ENCODE measurements around the gene PDE4D. TPM values are rescaled to one million over a fixed set of nuclear protein-coding genes. Genes with fewer than 3 reads are reported as not detected.
A peak's percentile ranks its signal among the peaks of the same experiment; 100 is the strongest.

The PDE4D gene
- polyA plus RNA-seq, 6 donors from 2014 or later: 4.1 to 20.0 (median 12.9) TPM

- Mint-ChIP-seq H3K27ac (peak overlapping the region in 4 of 6 donors; percentile 1 to 71 (median 20)), H3K36me3 (no peaks in the 10 kb centered on the region), H3K9me3 (no peaks in the 10 kb centered on the region), H3K27me3 (no peaks in the 10 kb centered on the region), H3K4me1 (peaks cover 19 to 33% (median 32%) of the 10 kb centered on the region in 3 donors), H3K4me3 (peak overlapping the region in 1 of 8 donors; percentile 11)
- DNase-seq (no peak), ATAC-seq (ENCODE audit: low read depth in 2 of 2) (no peak)
Observed at GRCh38 chr5:59655693-59656309, 237.7 kb downstream of the PDE4D start.

- ATAC-seq (ENCODE audit: low read depth in 2 of 2): no peak
- no peak overlapping the region for H3K27ac Mint-ChIP-seq
Observed at GRCh38 chr5:59654691-59655090, 238.8 kb downstream of the PDE4D start.

GRCh38 chr5:59652449-59652848, 241.1 kb downstream of the PDE4D start:
- Mint-ChIP-seq H3K27me3 (no peaks in the 10 kb centered on the region), H3K4me1 (peaks cover 14 to 18% (median 16%) of the 10 kb centered on the region in 3 donors), H3K4me3 (no peak overlapping the region), H3K9me3 (no peaks in the 10 kb centered on the region), H3K27ac (no peak overlapping the region), H3K36me3 (peaks cover 0 to 5% of the 10 kb centered on the region in 2 donors)
- ATAC-seq (ENCODE audit: low read depth in 2 of 2) (no peak), DNase-seq (no peak)

More at GRCh38 chr5:59654691-59655090, 238.8 kb downstream of the PDE4D start:
- Mint-ChIP-seq H3K4me1 (peaks cover 14 to 26% (median 23%) of the 10 kb centered on the region in 3 donors), H3K27me3 (no peaks in the 10 kb centered on the region), H3K4me3 (no peak overlapping the region), H3K36me3 (no peaks in the 10 kb centered on the region), H3K9me3 (no peaks in the 10 kb centered on the region)
- no peak for DNase-seq

GRCh38 chr5:59648949-59649921, 244.3 kb downstream of the PDE4D start:
- Mint-ChIP-seq H3K4me3 (no peak overlapping the region), H3K4me1 (peaks cover 9 to 20% (median 15%) of the 10 kb centered on the region in 3 donors), H3K27me3 (no peaks in the 10 kb centered on the region), H3K36me3 (peaks cover 0 to 5% of the 10 kb centered on the region in 2 donors), H3K9me3 (no peaks in the 10 kb centered on the region), H3K27ac (peak overlapping the region in 4 of 6 donors; percentile 13 to 40 (median 30))
- DNase-seq (no peak), ATAC-seq (ENCODE audit: low read depth in 2 of 2) (no peak)

- DNase-seq (no peak), ATAC-seq (ENCODE audit: low read depth in 2 of 2) (no peak)
- Mint-ChIP-seq H3K4me1 (peaks cover 6 to 20% (median 15%) of the 10 kb centered on the region in 3 donors), H3K27ac (peak overlapping the region in 1 of 6 donors; percentile 33), H3K36me3 (peaks cover 0 to 5% of the 10 kb centered on the region in 2 donors), H3K27me3 (no peaks in the 10 kb centered on the region), H3K4me3 (no peak overlapping the region), H3K9me3 (no peaks in the 10 kb centered on the region)
Observed at GRCh38 chr5:59648038-59648831, 245.3 kb downstream of the PDE4D start.

GRCh38 chr5:59645380-59645779, 248.1 kb downstream of the PDE4D start:
- Mint-ChIP-seq H3K4me1 (peaks cover 5 to 20% (median 15%) of the 10 kb centered on the region in 3 donors), H3K36me3 (peaks cover 0 to 5% of the 10 kb centered on the region in 2 donors), H3K9me3 (peaks cover 0 to 2% (median 0%) of the 10 kb centered on the region in 7 donors), H3K27ac (peak overlapping the region in 3 of 6 donors; percentile 1 to 51 (median 46)), H3K4me3 (peak overlapping the region in 1 of 8 donors; percentile 31), H3K27me3 (no peaks in the 10 kb centered on the region)
- DNase-seq: no peak
- no peak for ATAC-seq (ENCODE audit: low read depth in 2 of 2)

GRCh38 chr5:59640411-59640810, 253.1 kb downstream of the PDE4D start:
- peak overlapping the region in 1 of 8 donors; percentile 32 for H3K4me3 Mint-ChIP-seq
- peak overlapping the region in 1 of 6 donors; percentile 2 for H3K27ac Mint-ChIP-seq

GRCh38 chr5:59637884-59638580, 255.5 kb downstream of the PDE4D start:
- H3K4me3 Mint-ChIP-seq: no peak overlapping the region
- peaks cover 0 to 3% (median 0%) of the 10 kb centered on the region in 3 donors for H3K4me1 Mint-ChIP-seq
- peak overlapping the region in 2 of 6 donors; percentile 2 to 12 for H3K27ac Mint-ChIP-seq

More at GRCh38 chr5:59640411-59640810, 253.1 kb downstream of the PDE4D start:
- DNase-seq (no peak), ATAC-seq (ENCODE audit: low read depth in 2 of 2) (no peak)
- peaks cover 0 to 7% (median 0%) of the 10 kb centered on the region in 7 donors for H3K9me3 Mint-ChIP-seq
- H3K27me3 Mint-ChIP-seq: no peaks in the 10 kb centered on the region
- peaks cover 0 to 9% (median 5%) of the 10 kb centered on the region in 3 donors for H3K4me1 Mint-ChIP-seq
- H3K36me3 Mint-ChIP-seq: no peaks in the 10 kb centered on the region

GRCh38 chr5:59629561-59629960, 264.0 kb downstream of the PDE4D start:
- H3K36me3 Mint-ChIP-seq: peaks cover 18 to 35% of the 10 kb centered on the region in 2 donors
- no peaks in the 10 kb centered on the region for H3K27me3 Mint-ChIP-seq
- H3K9me3 Mint-ChIP-seq: peaks cover 8 to 43% (median 30%) of the 10 kb centered on the region in 7 donors
- ATAC-seq (ENCODE audit: low read depth in 2 of 2) (no peak), DNase-seq (no peak)
- H3K4me1 Mint-ChIP-seq: peaks cover 0 to 4% (median 3%) of the 10 kb centered on the region in 3 donors
- H3K4me3 Mint-ChIP-seq: no peak overlapping the region
- H3K27ac Mint-ChIP-seq: peak overlapping the region in 1 of 6 donors; percentile 21

More at GRCh38 chr5:59637884-59638580, 255.5 kb downstream of the PDE4D start:
- Mint-ChIP-seq H3K27me3 (no peaks in the 10 kb centered on the region), H3K9me3 (peaks cover 3 to 27% (median 18%) of the 10 kb centered on the region in 7 donors), H3K36me3 (peaks cover 9 to 19% of the 10 kb centered on the region in 2 donors)
- ATAC-seq (ENCODE audit: low read depth in 2 of 2): no peak
- no peak for DNase-seq

GRCh38 chr5:59628062-59628828, 265.3 kb downstream of the PDE4D start:
- H3K27ac Mint-ChIP-seq: peak overlapping the region in 1 of 6 donors; percentile 42
- H3K27me3 Mint-ChIP-seq: no peaks in the 10 kb centered on the region
- H3K4me3 Mint-ChIP-seq: no peak overlapping the region
- no peak for ATAC-seq (ENCODE audit: low read depth in 2 of 2)
- H3K4me1 Mint-ChIP-seq: peaks cover 0 to 4% (median 0%) of the 10 kb centered on the region in 3 donors
- H3K36me3 Mint-ChIP-seq: peaks cover 10 to 23% of the 10 kb centered on the region in 2 donors
- peaks cover 5 to 30% (median 20%) of the 10 kb centered on the region in 7 donors for H3K9me3 Mint-ChIP-seq
- DNase-seq: no peak

GRCh38 chr5:59624898-59625297, 268.6 kb downstream of the PDE4D start:
- Mint-ChIP-seq H3K36me3 (peaks cover 10 to 13% of the 10 kb centered on the region in 2 donors), H3K4me1 (peaks cover 9 to 16% (median 13%) of the 10 kb centered on the region in 3 donors), H3K27ac (peak overlapping the region in 1 of 6 donors; percentile 44), H3K9me3 (peaks cover 5 to 22% (median 16%) of the 10 kb centered on the region in 7 donors), H3K27me3 (no peaks in the 10 kb centered on the region), H3K4me3 (no peak overlapping the region)
- no peak for DNase-seq
- no peak for ATAC-seq (ENCODE audit: low read depth in 2 of 2)

All from naive B cell (primary cell).